KMS-11 (cell line): Measurements from ENCODE around the gene WDR62.

Source experiments
- H2AFZ ChIP-seq: fragments of 200-600 bp; sonication (generic); 2 replicates; pipeline ENCODE4 v1.6.1; 2016; ENCODE audit warnings: antibody characterized with exemption, mixed run types, low read depth
- H3K27ac ChIP-seq: fragments of 200-600 bp; sonication (generic); 2 replicates; pipeline ENCODE4 v1.6.1; 2016; ENCODE audit warnings: mild to moderate bottlenecking, mixed run types
- H3K27me3 ChIP-seq: fragments of 200-600 bp; sonication (generic); 2 replicates; pipeline ENCODE4 v1.6.1; 2017; ENCODE audit warnings: mild to moderate bottlenecking, low read depth, mixed run types, moderate library complexity; ENCODE audit not compliant: insufficient read depth
- H3K36me3 ChIP-seq: fragments of 200-600 bp; sonication (generic); 2 replicates; pipeline ENCODE4 v1.6.1; 2017; ENCODE audit warnings: mild to moderate bottlenecking, mixed run types; ENCODE audit not compliant: insufficient read depth
- H3K4me1 ChIP-seq: fragments of 200-600 bp; sonication (generic); 2 replicates; pipeline ENCODE4 v1.6.1; 2016; ENCODE audit warnings: mild to moderate bottlenecking, low read depth, mixed run types; ENCODE audit not compliant: poor library complexity, severe bottlenecking
- H3K4me2 ChIP-seq: fragments of 200-600 bp; sonication (generic); 2 replicates; pipeline ENCODE4 v1.7.0; 2016; ENCODE audit warnings: mild to moderate bottlenecking, mixed run types
- H3K4me3 ChIP-seq: fragments of 200-600 bp; sonication (generic); IDR thresholded peaks from 2 replicates; pipeline ENCODE4 v1.6.1; 2017; ENCODE audit warnings: low read depth, low read length, mixed read lengths; ENCODE audit not compliant: insufficient read depth
- H3K79me2 ChIP-seq: fragments of 200-600 bp; sonication (generic); 2 replicates; pipeline ENCODE4 v1.6.1; 2016; ENCODE audit warnings: low read depth, mixed run types; ENCODE audit not compliant: insufficient read depth
- H3K9ac ChIP-seq: fragments of 200-600 bp; sonication (generic); 2 replicates; pipeline ENCODE4 v1.6.1; 2016; ENCODE audit warnings: mild to moderate bottlenecking, mixed run types
- H4K20me1 ChIP-seq: fragments of 200-600 bp; sonication (generic); 2 replicates; pipeline ENCODE4 v1.6.1; 2016; ENCODE audit warnings: mild to moderate bottlenecking, mixed run types; ENCODE audit not compliant: insufficient read depth
- TF ChIP-seq, protein P1 (sequence below): fragments of 200-600 bp; sonication (generic); conservative IDR thresholded peaks from 2 replicates; pipeline ENCODE4 v1.6.1; 2017; ENCODE audit warnings: low read depth, mild to moderate bottlenecking, antibody characterized with exemption, low read length, moderate library complexity, mixed read lengths

WDR62 gene

GRCh38 chr19:36112678-36113077 lies 58.0 kb downstream of the WDR62 start:
- Histone ChIP-seq H3K4me3 (no peak overlapping the region), H3K9ac (no peak overlapping the region), H3K27ac (no peak overlapping the region), H3K36me3 (peaks cover 3% of the 10 kb centered on the region; the same call in 1 of the 2 replicates), H2AFZ (no peak overlapping the region), H4K20me1 (no peaks in the 10 kb centered on the region), H3K4me2 (no peak overlapping the region), H3K27me3 (no peaks in the 10 kb centered on the region), H3K4me1 (peaks cover 12% of the 10 kb centered on the region), H3K79me2 (no peaks in the 10 kb centered on the region; the same call in 1 of the 2 replicates)
- TF ChIP-seq, protein P1, sequence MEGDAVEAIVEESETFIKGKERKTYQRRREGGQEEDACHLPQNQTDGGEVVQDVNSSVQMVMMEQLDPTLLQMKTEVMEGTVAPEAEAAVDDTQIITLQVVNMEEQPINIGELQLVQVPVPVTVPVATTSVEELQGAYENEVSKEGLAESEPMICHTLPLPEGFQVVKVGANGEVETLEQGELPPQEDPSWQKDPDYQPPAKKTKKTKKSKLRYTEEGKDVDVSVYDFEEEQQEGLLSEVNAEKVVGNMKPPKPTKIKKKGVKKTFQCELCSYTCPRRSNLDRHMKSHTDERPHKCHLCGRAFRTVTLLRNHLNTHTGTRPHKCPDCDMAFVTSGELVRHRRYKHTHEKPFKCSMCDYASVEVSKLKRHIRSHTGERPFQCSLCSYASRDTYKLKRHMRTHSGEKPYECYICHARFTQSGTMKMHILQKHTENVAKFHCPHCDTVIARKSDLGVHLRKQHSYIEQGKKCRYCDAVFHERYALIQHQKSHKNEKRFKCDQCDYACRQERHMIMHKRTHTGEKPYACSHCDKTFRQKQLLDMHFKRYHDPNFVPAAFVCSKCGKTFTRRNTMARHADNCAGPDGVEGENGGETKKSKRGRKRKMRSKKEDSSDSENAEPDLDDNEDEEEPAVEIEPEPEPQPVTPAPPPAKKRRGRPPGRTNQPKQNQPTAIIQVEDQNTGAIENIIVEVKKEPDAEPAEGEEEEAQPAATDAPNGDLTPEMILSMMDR = no peak

DNA sequence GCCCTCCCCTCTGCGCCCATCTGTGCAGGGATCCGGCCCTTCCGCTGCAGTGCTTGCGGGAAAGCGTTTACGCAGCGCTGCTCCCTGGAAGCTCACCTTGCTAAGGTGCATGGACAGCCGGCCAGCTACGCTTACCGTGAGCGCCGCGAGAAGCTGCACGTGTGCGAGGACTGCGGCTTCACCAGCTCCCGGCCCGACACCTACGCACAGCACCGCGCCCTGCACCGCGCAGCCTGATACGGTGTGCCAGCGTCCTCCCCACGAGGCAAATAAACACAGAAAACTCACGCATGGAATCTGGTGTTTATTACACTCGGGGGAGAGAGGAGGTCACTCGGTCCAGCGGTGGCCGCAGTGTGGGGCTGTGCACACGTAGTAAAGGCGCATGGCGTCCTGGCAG lies 58.7 kb downstream of the WDR62 start:
- Histone ChIP-seq H3K36me3 (peaks cover 3% of the 10 kb centered on the region; the same call in 1 of the 2 replicates), H3K9ac (peak overlapping the region; percentile 65; the same call in 1 of the 2 replicates), H3K4me3 (no peak overlapping the region)

DNA sequence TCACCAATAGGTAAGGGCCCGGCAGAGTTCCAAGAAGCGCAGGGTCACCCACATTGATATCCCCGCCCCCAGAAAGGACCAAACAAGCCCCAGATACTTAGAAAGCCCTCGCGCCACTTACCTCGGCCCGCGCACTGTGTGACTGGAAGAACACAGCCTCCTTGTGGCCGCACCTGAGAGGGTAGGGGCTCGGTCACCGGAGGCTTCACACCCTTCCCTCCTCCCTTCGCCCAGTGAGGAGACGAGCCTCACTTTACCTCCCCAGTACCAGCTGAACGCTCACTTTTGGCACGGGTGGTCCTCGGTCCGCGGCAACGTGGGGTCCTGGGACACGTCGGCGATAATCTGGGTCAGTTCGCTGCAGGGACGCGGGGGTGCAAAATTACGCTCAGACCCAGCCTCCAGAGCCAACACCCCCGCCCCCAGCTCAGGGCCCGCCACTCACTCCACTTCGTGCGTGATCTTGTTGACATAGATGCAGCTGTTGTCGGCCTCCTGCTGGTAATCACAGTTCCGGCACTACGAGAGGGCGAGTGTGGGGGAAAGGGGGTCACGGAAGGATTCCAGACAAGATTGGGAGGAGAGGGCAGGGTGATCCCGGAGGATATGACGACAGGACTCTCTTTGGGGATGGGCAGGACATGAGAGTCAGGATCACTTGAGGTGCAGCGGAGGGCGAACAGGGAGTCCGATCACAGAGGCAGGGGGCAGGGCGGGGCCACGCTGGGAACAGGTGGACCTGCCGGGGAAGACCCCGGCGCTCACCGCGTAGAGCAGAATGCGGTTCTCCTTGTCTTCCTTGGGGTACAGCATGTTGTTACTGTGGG lies 59.4 kb downstream of the WDR62 start:
- Histone ChIP-seq H4K20me1 (no peaks in the 10 kb centered on the region), H2AFZ (peak overlapping the region; percentile 86), H3K36me3 (peaks cover 3% of the 10 kb centered on the region; the same call in 1 of the 2 replicates), H3K27me3 (no peaks in the 10 kb centered on the region), H3K4me3 (no peak overlapping the region), H3K9ac (peak overlapping the region; percentile 65), H3K27ac (peak overlapping the region; percentile 67), H3K4me1 (peaks cover 12% of the 10 kb centered on the region), H3K79me2 (no peaks in the 10 kb centered on the region; the same call in 1 of the 2 replicates), H3K4me2 (peak overlapping the region; percentile 75)
- TF ChIP-seq, protein P1 = no peak

More for the DNA sequence above, 58.7 kb downstream of the WDR62 start:
- peaks cover 12% of the 10 kb centered on the region for H3K4me1 ChIP-seq
- peak overlapping the region; percentile 75 for H3K4me2 ChIP-seq
- H3K79me2 ChIP-seq = no peaks in the 10 kb centered on the region; the same call in 1 of the 2 replicates
- TF ChIP-seq, protein P1 = no peak
- H2AFZ ChIP-seq = no peak overlapping the region
- H3K27ac ChIP-seq = no peak overlapping the region
- H4K20me1 ChIP-seq = no peaks in the 10 kb centered on the region
- no peaks in the 10 kb centered on the region for H3K27me3 ChIP-seq

GRCh38 chr19:36114721-36115452 lies 60.2 kb downstream of the WDR62 start, which contains the start of gene POLR2I:
Gene POLR2I (minus strand): TSS chr19:36114875. CDS start chr19:36114856, 19 bp downstream.
- Histone ChIP-seq H3K4me1 (peaks cover 12% of the 10 kb centered on the region), H3K27me3 (no peaks in the 10 kb centered on the region), H3K9ac (peak within 1 kb of the TSS; percentile 65), H3K4me2 (peak within 1 kb of the TSS; percentile 88), H3K36me3 (peaks cover 3% of the 10 kb centered on the region; the same call in 1 of the 2 replicates), H4K20me1 (no peaks in the 10 kb centered on the region), H3K27ac (peak within 1 kb of the TSS; percentile 67), H3K79me2 (no peaks in the 10 kb centered on the region; the same call in 1 of the 2 replicates), H2AFZ (peak within 1 kb of the TSS; percentile 86), H3K4me3 (no peak within 1 kb of the TSS)
- TF ChIP-seq, protein P1 = no peak
